Measurements from ENCODE around the gene UNC5C.

Gene UNC5C

DNA sequence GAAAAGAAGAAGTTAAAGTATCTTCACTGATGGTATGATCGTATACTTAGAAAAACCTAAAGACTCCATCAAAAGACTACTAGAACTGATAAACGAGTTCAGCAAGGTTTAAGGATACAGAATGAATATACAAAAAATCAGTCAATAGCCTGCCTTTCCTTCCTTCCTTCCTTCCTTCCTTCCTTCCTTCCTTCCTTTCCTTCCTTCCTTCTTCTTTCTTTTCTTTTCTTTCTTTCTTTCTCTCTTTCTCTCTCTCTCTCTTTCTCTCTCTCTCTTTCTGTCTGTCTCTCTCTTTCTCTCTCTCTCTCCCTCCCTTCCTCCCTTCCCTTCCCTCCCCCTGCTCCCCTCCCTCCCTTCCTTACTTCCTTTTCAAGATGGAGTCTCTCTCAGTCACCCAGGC lies 428.3 kb downstream of the UNC5C start:
- no peak for DNase-seq (ENCODE audit: low spot score)

DNA sequence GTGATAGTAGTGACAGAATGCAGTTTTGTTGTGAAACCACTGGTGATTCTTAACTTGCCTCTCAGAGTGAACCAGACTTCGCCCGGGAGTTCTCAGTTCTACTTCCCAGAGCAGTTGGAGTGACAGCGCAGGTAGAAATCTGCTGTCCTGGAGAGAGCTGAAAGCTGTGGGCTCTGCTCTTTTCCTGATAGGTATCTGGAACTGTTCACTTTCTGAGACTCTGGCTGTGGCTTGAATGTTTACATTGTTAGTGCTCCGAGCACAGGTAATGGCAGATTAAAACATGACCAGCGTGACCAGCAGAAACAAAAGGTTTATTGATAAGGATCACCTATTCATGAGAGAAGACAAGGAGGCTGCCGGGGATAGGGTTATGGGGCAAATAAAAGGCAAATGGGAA lies 430.3 kb downstream of the UNC5C start:
- DNase-seq (ENCODE audit: low spot score), result no peak

DNA sequence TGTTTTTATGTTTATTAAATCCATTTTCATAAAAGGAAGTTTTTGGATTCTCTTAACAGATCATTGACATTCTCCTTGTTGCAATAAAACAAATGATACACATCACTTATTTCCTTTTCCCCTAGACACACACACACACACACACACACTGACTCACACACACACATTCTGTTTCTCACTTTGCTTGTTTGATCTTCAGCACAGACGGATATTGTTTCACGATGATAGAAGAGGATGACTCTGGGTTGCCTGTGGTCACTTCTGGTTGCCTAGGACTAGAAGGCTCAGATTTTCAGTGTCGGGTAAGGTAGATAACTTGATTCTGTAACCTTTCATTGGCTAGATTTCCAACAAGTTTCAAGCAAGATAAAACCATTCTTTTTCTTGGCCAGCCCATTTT lies 434.3 kb downstream of the UNC5C start:
- no peak for DNase-seq (ENCODE audit: low spot score)

All from germinal center (tissue), 1 donor.